ENCODE measurements around the gene SLC29A1.
A peak's percentile ranks its signal among the peaks of the same experiment; 100 is the strongest.

The SLC29A1 gene

GRCh38 chr6:44219053-44219814 is 4.2 kb upstream of the SLC29A1 start:
- H3K4me3 ChIP-seq (ENCODE audit: low read depth, low read length), result peak overlapping the region; percentile 53
- peak; percentile 92 for DNase-seq (ENCODE audit: low read depth)
- TF ChIP-seq POLR2A (IDR thresholded peaks at IDR 0.05; ENCODE audit: extremely low read depth, insufficient read length), result peak; percentile 40
- no peak for TF ChIP-seq CTCF (IDR thresholded peaks at IDR 0.05; ENCODE audit: low read depth, low read length)
- TF ChIP-seq MAX (IDR thresholded peaks at IDR 0.05; ENCODE audit: low read depth, low read length), result no peak
- TF ChIP-seq MYC (IDR thresholded peaks at IDR 0.05; ENCODE audit: low read depth, low read length), result no peak

DNA sequence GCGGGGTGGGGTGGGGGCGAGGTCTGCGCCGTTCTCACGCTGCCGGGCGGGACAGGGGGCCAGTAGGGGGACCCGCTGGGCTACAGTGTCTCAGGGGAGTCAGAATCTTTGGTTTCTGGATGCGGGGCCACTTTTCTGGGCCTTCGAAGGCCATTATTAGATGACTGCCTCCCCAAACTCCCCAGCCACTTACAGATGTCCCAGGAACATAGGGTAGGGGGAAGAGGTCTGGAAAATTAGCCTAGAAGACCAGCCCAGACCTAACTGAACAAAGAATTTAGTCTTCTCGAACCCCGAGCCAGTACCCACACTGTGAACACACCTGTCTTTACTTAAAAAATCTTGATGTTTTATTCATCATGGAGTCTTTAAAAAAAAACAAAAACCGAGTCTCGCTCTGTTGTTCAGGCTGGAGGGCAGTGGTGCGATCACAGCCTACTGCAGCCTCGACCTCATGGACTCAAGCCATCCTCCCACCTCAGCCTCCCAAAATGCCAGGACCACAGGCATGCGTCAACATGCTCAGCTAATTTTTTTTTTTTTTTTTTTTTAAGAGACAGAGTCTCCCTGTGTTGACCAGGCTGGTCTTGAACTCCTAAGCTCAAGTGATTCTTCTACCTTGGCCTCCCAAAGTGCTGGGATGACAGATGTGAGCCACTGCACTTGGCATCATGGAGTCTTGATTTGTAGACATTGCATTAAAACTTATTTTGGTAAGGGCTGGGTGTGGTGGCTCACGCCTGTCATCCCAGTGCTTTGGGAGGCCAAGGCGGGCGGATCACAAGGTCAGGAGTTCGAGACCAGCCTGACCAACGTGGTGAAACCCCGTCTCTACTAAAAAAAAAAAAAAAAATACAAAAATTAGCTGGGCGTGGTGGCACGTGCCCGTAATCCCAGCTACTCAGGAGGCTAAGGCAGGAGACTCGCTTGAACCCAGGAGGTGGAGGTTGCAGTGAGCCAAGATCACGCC is 3.3 kb upstream of the SLC29A1 start:
- peak; percentile 25 for DNase-seq (ENCODE audit: low read depth)
- TF ChIP-seq MYC (IDR thresholded peaks at IDR 0.05; ENCODE audit: low read depth, low read length), result no peak
- TF ChIP-seq CTCF (IDR thresholded peaks at IDR 0.05; ENCODE audit: low read depth, low read length), result peak; percentile 20
- TF ChIP-seq POLR2A (IDR thresholded peaks at IDR 0.05; ENCODE audit: extremely low read depth, insufficient read length), result no peak
- peak overlapping the region; percentile 53 for H3K4me3 ChIP-seq (ENCODE audit: low read depth, low read length)

DNA sequence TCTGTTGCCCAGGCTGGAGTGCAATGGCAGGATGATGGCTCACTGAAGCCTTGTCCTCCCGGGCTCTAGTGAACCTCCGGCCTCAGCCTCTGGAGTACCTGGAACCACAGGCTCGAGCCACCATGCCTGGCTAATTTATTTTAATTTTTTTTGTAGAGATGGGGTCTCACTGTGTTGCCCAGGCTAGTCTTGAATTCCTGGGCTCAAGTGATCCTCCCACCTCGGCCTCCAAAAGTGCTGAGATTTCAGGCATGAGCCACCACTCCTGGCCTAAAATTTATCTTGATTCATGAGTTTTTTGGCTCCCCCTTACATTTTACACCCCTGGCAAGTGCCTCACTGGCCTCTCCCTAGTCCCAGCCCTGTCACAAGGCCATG is 2.5 kb upstream of the SLC29A1 start:
- DNase-seq (ENCODE audit: low read depth), result no peak
- TF ChIP-seq POLR2A (IDR thresholded peaks at IDR 0.05; ENCODE audit: extremely low read depth, insufficient read length) (no peak), MAX (IDR thresholded peaks at IDR 0.05; ENCODE audit: low read depth, low read length) (no peak), CTCF (IDR thresholded peaks at IDR 0.05; ENCODE audit: low read depth, low read length) (no peak), MYC (IDR thresholded peaks at IDR 0.05; ENCODE audit: low read depth, low read length) (no peak)
- no peak overlapping the region for H3K4me3 ChIP-seq (ENCODE audit: low read depth, low read length)

- peak; percentile 93 for DNase-seq (ENCODE audit: low read depth)
- TF ChIP-seq POLR2A (IDR thresholded peaks at IDR 0.05; ENCODE audit: extremely low read depth, insufficient read length), result no peak
- no peak for TF ChIP-seq MYC (IDR thresholded peaks at IDR 0.05; ENCODE audit: low read depth, low read length)
- TF ChIP-seq MAX (IDR thresholded peaks at IDR 0.05; ENCODE audit: low read depth, low read length), result peak; percentile 61
- peak; percentile 95 for TF ChIP-seq CTCF (IDR thresholded peaks at IDR 0.05; ENCODE audit: low read depth, low read length)
- no peak overlapping the region for H3K4me3 ChIP-seq (ENCODE audit: low read depth, low read length)
Observed at GRCh38 chr6:44221291-44221960, 2.0 kb upstream of the SLC29A1 start.

GRCh38 chr6:44221961-44222335 is 1.4 kb upstream of the SLC29A1 start:
- DNase-seq (ENCODE audit: low read depth), result no peak
- TF ChIP-seq POLR2A (IDR thresholded peaks at IDR 0.05; ENCODE audit: extremely low read depth, insufficient read length) (no peak), CTCF (IDR thresholded peaks at IDR 0.05; ENCODE audit: low read depth, low read length) (no peak), MYC (IDR thresholded peaks at IDR 0.05; ENCODE audit: low read depth, low read length) (no peak), MAX (IDR thresholded peaks at IDR 0.05; ENCODE audit: low read depth, low read length) (no peak)
- H3K4me3 ChIP-seq (ENCODE audit: low read depth, low read length), result no peak overlapping the region
